Prostate gland (tissue), 2 donors: ENCODE measurements around the gene GPR146. TPM values are rescaled to one million over a fixed set of nuclear protein-coding genes. Genes with fewer than 3 reads are reported as not detected.

Experiments
- DNase-seq: peaks from one replicate; pipeline ENCODE4 v3.0.0-alpha.2; 2019; ENCODE audit warnings: low spot score
- H3K27ac ChIP-seq, 2 donors: fragments of 200-600 bp; sonication (generic); 2 replicates each; pipeline ENCODE4 v1.5.1; 2017 to 2019
- H3K27me3 ChIP-seq: fragments of 200-600 bp; sonication (generic); replicated peaks from 2 replicates; pipeline ENCODE4 v1.5.1; 2019; ENCODE audit not compliant: insufficient read depth
- H3K36me3 ChIP-seq, 2 donors: fragments of 200-600 bp; sonication (generic); 1 replicate in 1 of 2; 2 replicates in 1 of 2; pipeline versions ENCODE4 v1.5.1 to v1.8.1; 2017 to 2019
- H3K4me1 ChIP-seq: fragments of 200-600 bp; sonication (generic); replicated peaks from 2 replicates; pipeline ENCODE4 v1.5.1; 2019
- H3K4me3 ChIP-seq, 2 donors: fragments of 200-600 bp; sonication (generic); 2 replicates each; pipeline ENCODE4 v1.5.1; 2017 to 2019
- H3K9me3 ChIP-seq: fragments of 200-600 bp; sonication (generic); 2 replicates; pipeline ENCODE4 v1.5.1; 2017
- POLR2A ChIP-seq: fragments of 450-650 bp; IDR thresholded peaks from one replicate; pipeline ENCODE4 v1.6.1; 2016; ENCODE audit warnings: antibody characterized with exemption, mild to moderate bottlenecking
- POLR2AphosphoS5 ChIP-seq: sonication (generic); formaldehyde crosslinking; IDR thresholded peaks from one replicate; pipeline ENCODE4 v1.6.1; 2017; ENCODE audit warnings: antibody characterized with exemption
- WGBS: methylation state at CpG from one replicate; pipeline ENCODE4 v1.1.5; 2018; 5-methylcytosine and 5-hydroxymethylcytosine counted together
- intact Hi-C: fragments of 100-400 bp; cut with DNase I; formaldehyde crosslinking; loops from one replicate; pipeline ENCODE4 v1.14.2; 2022
- total RNA-seq, 2 donors: library from RNA; depleted of rRNA; stranded (reverse); fragments of >200 nt; gene quantifications; one replicate each; pipeline ENCODE4 v1.1.0, GENCODE V29; 2016
- TF ChIP-seq, protein P1 (sequence below), 4 experiments: fragments of 200-600 bp in 2 of 4; fragments of 450-650 bp in 2 of 4; sonication (generic) in 2 of 4; IDR thresholded peaks; 1 replicate in 3 of 4; 2 replicates in 1 of 4; pipeline ENCODE4 v1.5.1; 2016 to 2019; ENCODE audit warnings: antibody characterized with exemption in 4 of 4, mild to moderate bottlenecking in 2 of 4, moderate library complexity in 2 of 4

GPR146 gene
- total RNA-seq, 2 donors from 2014 or later = 6.1 to 25.9 TPM

DNA sequence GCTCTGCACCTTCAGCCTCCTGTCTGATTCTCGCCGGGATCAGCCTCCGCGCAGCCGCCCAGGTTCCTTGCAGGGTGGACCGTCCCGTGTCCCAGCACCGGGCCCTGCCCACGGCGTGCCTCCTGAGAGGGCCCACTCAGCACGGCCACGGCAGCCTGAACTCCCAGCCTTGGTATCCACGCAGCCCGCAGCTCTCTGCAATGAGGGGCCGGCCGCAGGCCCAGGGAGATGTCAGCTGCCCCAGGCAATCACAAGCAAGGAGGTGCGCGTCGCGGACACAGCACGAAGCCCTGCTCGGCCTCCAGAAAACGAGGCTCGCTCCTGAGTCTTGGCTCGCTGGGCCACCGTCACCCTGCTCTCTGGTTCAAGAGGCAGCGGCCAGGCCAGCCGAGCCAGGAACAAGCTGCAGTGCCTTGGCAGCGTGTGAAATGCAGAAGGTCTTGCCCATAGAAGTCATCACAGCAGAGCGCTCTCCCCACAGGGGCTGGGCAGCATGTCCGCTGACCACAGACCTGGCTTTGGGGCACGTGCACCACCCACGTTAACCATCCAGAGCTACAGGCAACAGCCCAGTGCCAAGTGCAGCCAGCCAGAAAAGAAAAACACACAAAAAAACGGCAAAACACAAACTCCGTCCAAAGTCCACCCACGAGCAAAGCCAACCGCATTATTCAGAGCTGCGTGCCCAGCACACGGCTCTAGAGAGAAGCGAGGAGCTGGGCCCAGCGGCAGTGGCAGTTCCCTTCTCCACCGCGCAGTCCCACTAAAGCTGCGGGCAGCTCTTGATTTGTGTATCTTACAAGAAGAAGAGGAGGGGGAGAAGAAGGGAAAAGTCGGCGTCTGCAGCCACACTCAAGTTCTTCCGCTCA is 57.5 kb downstream of the GPR146 start:
- TF ChIP-seq POLR2AphosphoS5 (no peak), POLR2A (no peak)
- TF ChIP-seq, protein P1, sequence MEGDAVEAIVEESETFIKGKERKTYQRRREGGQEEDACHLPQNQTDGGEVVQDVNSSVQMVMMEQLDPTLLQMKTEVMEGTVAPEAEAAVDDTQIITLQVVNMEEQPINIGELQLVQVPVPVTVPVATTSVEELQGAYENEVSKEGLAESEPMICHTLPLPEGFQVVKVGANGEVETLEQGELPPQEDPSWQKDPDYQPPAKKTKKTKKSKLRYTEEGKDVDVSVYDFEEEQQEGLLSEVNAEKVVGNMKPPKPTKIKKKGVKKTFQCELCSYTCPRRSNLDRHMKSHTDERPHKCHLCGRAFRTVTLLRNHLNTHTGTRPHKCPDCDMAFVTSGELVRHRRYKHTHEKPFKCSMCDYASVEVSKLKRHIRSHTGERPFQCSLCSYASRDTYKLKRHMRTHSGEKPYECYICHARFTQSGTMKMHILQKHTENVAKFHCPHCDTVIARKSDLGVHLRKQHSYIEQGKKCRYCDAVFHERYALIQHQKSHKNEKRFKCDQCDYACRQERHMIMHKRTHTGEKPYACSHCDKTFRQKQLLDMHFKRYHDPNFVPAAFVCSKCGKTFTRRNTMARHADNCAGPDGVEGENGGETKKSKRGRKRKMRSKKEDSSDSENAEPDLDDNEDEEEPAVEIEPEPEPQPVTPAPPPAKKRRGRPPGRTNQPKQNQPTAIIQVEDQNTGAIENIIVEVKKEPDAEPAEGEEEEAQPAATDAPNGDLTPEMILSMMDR (IDR thresholded peaks at IDR 0.05) = no peak
- no peaks in the 10 kb centered on the region for H3K9me3 ChIP-seq
- H3K4me1 ChIP-seq = peaks cover 1% of the 10 kb centered on the region
- no peak overlapping the region for H3K4me3 ChIP-seq
- no peak overlapping the region for H3K27ac ChIP-seq
- no peak for DNase-seq
- 87% methylated on average over 45 of the region's 47 CpGs for WGBS
- no peaks in the 10 kb centered on the region for H3K27me3 ChIP-seq
- intact Hi-C loops = no loop called here
- no peaks in the 10 kb centered on the region for H3K36me3 ChIP-seq

DNA sequence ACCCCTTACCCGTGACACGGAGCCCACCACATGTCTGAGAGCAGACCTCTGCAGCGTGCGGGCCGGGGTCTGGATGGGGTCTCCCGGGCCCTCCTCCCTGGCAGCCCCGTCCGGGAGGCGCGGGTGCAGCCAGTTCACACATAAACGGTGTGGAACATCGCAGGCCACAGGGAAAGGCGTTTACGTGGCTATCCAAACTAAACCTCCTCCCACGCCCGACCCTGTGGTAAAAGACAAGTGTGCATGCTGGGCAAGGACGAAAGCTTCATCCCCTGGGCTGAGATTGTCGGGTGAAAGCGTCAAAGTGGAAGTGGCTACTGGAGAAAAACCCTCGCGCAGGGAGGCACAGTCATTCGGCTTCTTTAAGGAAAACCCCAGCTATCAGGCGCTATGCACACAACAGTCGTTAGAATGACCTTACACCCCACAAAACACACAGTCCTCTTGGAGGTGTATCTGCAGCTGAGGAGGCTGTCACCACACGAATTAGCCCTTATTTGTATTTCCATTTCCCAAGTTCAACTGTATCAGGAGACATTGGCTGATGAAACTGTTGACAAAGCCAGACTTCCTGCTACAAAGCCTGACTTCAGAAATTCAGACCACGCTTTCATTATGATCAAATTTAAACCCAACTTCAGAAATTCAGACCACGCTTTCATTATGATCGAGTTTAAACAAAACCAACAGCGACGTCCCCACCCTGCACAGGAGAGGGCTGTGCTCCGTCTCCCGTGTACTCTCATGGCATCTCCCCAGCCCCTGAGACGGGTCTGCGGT is 58.9 kb downstream of the GPR146 start:
- Histone ChIP-seq H3K4me1 (no peaks in the 10 kb centered on the region), H3K4me3 (no peak overlapping the region), H3K27ac (no peak overlapping the region), H3K36me3 (no peaks in the 10 kb centered on the region), H3K27me3 (no peaks in the 10 kb centered on the region), H3K9me3 (no peaks in the 10 kb centered on the region)
- intact Hi-C loops = no loop called here
- DNase-seq = no peak
- WGBS = 90% methylated on average over 34 of the region's 34 CpGs
- no peak for TF ChIP-seq POLR2A
- TF ChIP-seq, protein P1 (IDR thresholded peaks at IDR 0.05) = no peak
- TF ChIP-seq POLR2AphosphoS5 = no peak

DNA sequence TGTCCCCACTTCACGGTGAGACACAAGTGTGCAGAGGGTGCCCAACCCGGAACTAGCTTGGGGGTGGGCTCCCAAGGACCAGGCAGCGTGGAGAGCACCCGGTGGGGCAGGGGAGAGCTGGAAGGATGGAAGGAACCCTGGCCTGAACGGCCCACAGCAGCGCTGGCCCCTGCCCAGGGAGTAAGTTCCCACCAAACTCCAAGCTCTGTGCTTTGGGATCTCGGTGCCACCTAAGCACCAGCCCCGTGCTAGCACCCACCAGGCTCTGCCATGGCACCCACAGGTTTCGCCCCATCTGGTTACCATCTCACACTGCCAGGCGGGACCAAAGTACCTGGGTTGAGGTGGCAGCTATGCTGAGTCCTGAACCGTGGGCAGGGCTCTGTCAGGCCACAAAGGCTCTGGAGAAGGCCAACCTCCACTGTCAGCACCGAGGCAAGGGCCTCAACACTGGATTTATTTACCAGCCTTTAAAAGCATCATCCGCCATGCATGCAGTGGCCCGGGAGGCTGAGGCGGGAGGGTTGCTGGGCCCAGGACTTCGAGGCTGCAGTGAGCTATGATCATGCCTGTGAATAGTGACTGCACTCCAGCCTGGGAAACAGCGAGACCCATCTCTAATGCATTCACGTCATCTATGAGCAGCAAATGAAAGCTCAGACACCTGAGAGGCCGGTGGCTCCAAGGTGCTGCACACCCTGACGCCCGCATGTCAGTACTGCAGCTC is 59.6 kb downstream of the GPR146 start:
- intact Hi-C loops = no loop called here
- H3K4me1 ChIP-seq = no peaks in the 10 kb centered on the region
- DNase-seq = no peak
- no peak for TF ChIP-seq POLR2A
- TF ChIP-seq, protein P1 (IDR thresholded peaks at IDR 0.05) = no peak
- TF ChIP-seq POLR2AphosphoS5 = no peak
- H3K36me3 ChIP-seq = no peaks in the 10 kb centered on the region
- no peak overlapping the region for H3K27ac ChIP-seq
- 94% methylated on average over 21 of the region's 21 CpGs for WGBS
- no peaks in the 10 kb centered on the region for H3K27me3 ChIP-seq
- no peaks in the 10 kb centered on the region for H3K9me3 ChIP-seq
- no peak overlapping the region for H3K4me3 ChIP-seq

DNA sequence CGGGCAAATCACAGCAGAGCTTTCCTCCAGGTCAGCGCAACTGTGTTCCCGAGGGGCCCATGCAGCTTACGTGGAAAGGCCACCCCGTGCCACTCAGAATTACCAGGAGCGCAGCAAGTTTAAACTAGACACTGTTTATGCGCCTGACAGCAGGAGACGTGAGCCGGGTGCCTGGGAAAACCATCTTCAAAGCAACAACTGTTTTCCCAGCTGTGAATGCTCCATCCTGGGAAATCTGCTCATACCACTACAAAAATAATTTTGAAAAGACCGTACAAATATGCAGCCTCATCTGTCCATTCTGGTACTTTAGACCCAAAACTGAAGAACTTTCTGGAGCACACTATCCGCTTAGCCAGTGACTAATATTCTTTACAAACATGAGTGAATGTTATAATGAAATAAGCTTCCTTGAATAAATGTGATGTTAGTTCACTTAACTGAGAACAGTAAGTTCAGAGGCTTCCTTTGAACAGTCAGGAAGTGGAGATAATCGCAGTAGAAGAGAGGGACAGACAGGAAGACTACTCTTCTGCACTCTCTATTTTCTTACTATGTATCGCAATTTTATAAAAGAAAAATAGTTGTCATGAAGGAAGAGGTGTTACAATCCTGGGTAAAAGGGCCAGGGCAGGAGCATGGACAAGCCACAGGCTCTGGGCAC is 60.3 kb downstream of the GPR146 start:
- 92% methylated on average over 13 of the region's 13 CpGs for WGBS
- TF ChIP-seq, protein P1 (IDR thresholded peaks at IDR 0.05) = no peak
- TF ChIP-seq POLR2AphosphoS5 (no peak), POLR2A (no peak)

More for the DNA sequence above, 60.3 kb downstream of the GPR146 start:
- Histone ChIP-seq H3K36me3 (no peaks in the 10 kb centered on the region), H3K27ac (no peak overlapping the region), H3K27me3 (no peaks in the 10 kb centered on the region), H3K4me1 (no peaks in the 10 kb centered on the region), H3K9me3 (no peaks in the 10 kb centered on the region), H3K4me3 (no peak overlapping the region)
- no peak for DNase-seq
- intact Hi-C loops = no loop called here
